ENCODE data around the gene MOCOS. TPM values are rescaled to one million over a fixed set of nuclear protein-coding genes. Genes with fewer than 3 reads are reported as not detected.

MOCOS gene
- total and polyA plus RNA-seq, 2 of the 13 experiments (the other 11 are each of a cell fraction or from before 2014, with no cell fraction given), result 7.7 to 15.4 TPM

- in situ Hi-C loops (cut with HindIII; ENCODE audit: extremely low pct_ligation_motif_present, low pct_unique_long_range_greater_than_20kb), result no loop called here
- peaks cover 23% of the 10 kb centered on the region for H3K4me1 ChIP-seq (ENCODE audit: insufficient read depth, low read length)
- H3K36me3 ChIP-seq (replicated peaks in 1 of 2; ENCODE audit: control insufficient read depth in 1 of 2, insufficient read depth in 2 of 2, low read length in 2 of 2), result peaks cover 18 to 84% of the 10 kb centered on the region in 2 experiments
- FAIRE-seq (peak; percentile 32), ATAC-seq (peak; percentile 76), DNase-seq (ENCODE audit: low spot score) (peak; percentile 23)
- no peak overlapping the region for H3K4me3 ChIP-seq (replicated peaks in 1 of 3; ENCODE audit: insufficient read depth in 1 of 3, low read depth in 2 of 3, low read length in 3 of 3)
- no peaks in the 10 kb centered on the region for H4K20me1 ChIP-seq (ENCODE audit: insufficient read depth, low read length)
- intact Hi-C loops (cut with micrococcal nuclease; ENCODE audit: unreplicated experiment), result no loop called here
- H3K9me3 ChIP-seq (ENCODE audit: low read length), result no peaks in the 10 kb centered on the region
- POLR2A ChIA-PET, result interaction anchor here (0.9 kb wide), 1 partner anchor 24 kb away, joined by 3 read pairs; the partner anchor contains the start of gene SLC39A6
- H3K79me2 ChIP-seq (ENCODE audit: insufficient read depth, low read length), result peaks cover 5% of the 10 kb centered on the region
- H2AFZ ChIP-seq (ENCODE audit: low read length), result no peak overlapping the region
- TSS peak; percentile 23 for BruUV-seq (replicated peaks)
- CTCF ChIA-PET (ENCODE audit: low intra/inter-chr PET ratio, low total read pairs), result no interaction called here
- no peak overlapping the region for H3K9ac ChIP-seq (ENCODE audit: insufficient read depth, low read depth, low read length)
- H3K27me3 ChIP-seq (ENCODE audit: control insufficient read depth in 1 of 2, insufficient read depth in 2 of 2, low read length in 2 of 2), result no peaks in the 10 kb centered on the region
- peak overlapping the region; percentile 20 for H3K27ac ChIP-seq (ENCODE audit: extremely low read length, insufficient read depth, low read length)
- TF ChIP-seq ATF4 (CRISPR knock-in tag; IDR thresholded peaks at IDR 0.05), result no peak
- no peak for TF ChIP-seq PRDM15 (CRISPR knock-in tag; IDR thresholded peaks at IDR 0.05)
- H3K4me2 ChIP-seq (ENCODE audit: low read depth, low read length), result no peak overlapping the region
- WGBS (ENCODE audit: low lambda C conversion rate), result 65% methylated on average over 4 of the region's 4 CpGs
Measured at GRCh38 chr18:36153203-36153602, 34.1 kb upstream of the MOCOS start.

- 59% methylated on average over 2 of the region's 2 CpGs for WGBS (ENCODE audit: low lambda C conversion rate)
- intact Hi-C loops (cut with micrococcal nuclease; ENCODE audit: unreplicated experiment), result no loop called here
- CTCF ChIA-PET (ENCODE audit: low intra/inter-chr PET ratio, low total read pairs), result no interaction called here
- H3K36me3 ChIP-seq (replicated peaks in 1 of 2; ENCODE audit: control insufficient read depth in 1 of 2, insufficient read depth in 2 of 2, low read length in 2 of 2), result peaks cover 14 to 84% of the 10 kb centered on the region in 2 experiments
- POLR2A ChIA-PET, result no interaction called here
- no TSS peak for BruUV-seq (replicated peaks)
- H4K20me1 ChIP-seq (ENCODE audit: insufficient read depth, low read length), result no peaks in the 10 kb centered on the region
- no peak for DNase-seq (ENCODE audit: low spot score)
- H3K9me3 ChIP-seq (ENCODE audit: low read length), result no peaks in the 10 kb centered on the region
- FAIRE-seq, result no peak
- peak overlapping the region; percentile 20 for H3K27ac ChIP-seq (ENCODE audit: extremely low read length, insufficient read depth, low read length)
- peak; percentile 29; the same call in 2 of the 3 replicates for ATAC-seq
- no peaks in the 10 kb centered on the region for H3K27me3 ChIP-seq (ENCODE audit: control insufficient read depth in 1 of 2, insufficient read depth in 2 of 2, low read length in 2 of 2)
- H3K79me2 ChIP-seq (ENCODE audit: insufficient read depth, low read length), result peaks cover 5% of the 10 kb centered on the region
- H2AFZ ChIP-seq (ENCODE audit: low read length), result no peak overlapping the region
- in situ Hi-C loops (cut with HindIII; ENCODE audit: extremely low pct_ligation_motif_present, low pct_unique_long_range_greater_than_20kb), result no loop called here
- no peak overlapping the region for H3K4me2 ChIP-seq (ENCODE audit: low read depth, low read length)
- H3K4me1 ChIP-seq (ENCODE audit: insufficient read depth, low read length), result peaks cover 23% of the 10 kb centered on the region
- no peak overlapping the region for H3K9ac ChIP-seq (ENCODE audit: insufficient read depth, low read depth, low read length)
- no peak overlapping the region for H3K4me3 ChIP-seq (replicated peaks in 1 of 3; ENCODE audit: insufficient read depth in 1 of 3, low read depth in 2 of 3, low read length in 3 of 3)
- TF ChIP-seq NCOR1 (IDR thresholded peaks at IDR 0.05; ENCODE audit: borderline replicate concordance, low read length) (no peak), ZNF605 (CRISPR knock-in tag; IDR thresholded peaks at IDR 0.05) (no peak), BCLAF1 (IDR thresholded peaks at IDR 0.05) (no peak), TEF (CRISPR knock-in tag; IDR thresholded peaks at IDR 0.05) (no peak), GPN1 (CRISPR knock-in tag; IDR thresholded peaks at IDR 0.05; ENCODE audit: borderline replicate concordance) (no peak), KMT2B (CRISPR knock-in tag; IDR thresholded peaks at IDR 0.05) (no peak), MED13 (CRISPR knock-in tag; IDR thresholded peaks at IDR 0.05) (no peak), DMAP1 (CRISPR knock-in tag; IDR thresholded peaks at IDR 0.05) (no peak), SATB2 (CRISPR knock-in tag; IDR thresholded peaks at IDR 0.05) (no peak)
Measured at GRCh38 chr18:36153771-36154170, 33.5 kb upstream of the MOCOS start.
